DMS 273 treated with DMSO at 0.1 percent for 48 hours (cell line): ENCODE data around the gene LINGO1.
A peak's percentile ranks its signal among the peaks of the same experiment; 100 is the strongest.

Experiments used
- DNase-seq: peaks from one replicate; lab custom pipeline; 2025; lab: John Stamatoyannopoulos, UW

LINGO1 gene

DNA sequence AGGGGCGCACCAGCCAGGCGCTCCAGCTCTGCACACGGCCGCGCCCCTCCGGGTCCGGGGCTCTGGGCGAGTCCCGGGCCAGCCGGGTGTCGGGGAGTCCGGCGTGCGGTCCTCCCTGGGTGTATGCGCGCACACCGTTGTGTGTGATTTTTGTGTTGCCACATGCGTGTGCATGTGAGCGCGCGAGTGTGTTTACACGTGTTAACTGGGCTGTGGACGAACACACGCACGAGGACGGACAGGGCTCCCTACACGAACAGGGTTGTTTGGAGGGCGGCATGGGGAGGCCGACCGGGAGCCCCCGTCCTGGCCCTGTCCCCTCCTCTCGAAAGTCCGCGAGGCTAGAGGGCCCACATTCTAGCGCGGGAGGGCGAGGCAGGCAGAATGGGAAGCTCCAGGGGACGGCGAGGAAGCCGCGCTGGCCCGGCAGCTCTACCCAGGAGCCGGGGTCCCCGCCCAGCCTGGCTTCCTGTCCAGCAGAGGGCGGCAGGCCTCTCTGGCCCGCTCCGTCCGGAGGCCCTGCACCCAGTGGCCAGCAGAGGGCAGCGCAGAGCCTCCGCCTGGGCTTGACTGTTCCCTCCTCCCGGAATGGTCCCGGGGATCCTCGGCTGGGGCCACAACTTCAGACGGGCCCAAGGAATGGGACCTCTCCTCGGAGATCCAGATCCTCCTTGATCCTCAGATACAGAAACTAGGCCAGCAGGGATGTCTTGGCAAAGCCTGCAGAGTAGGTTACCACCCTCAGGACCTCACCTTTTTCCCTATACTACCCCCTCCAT, 611 bp upstream of the LINGO1 start:
- peak; percentile 23 for DNase-seq

DNA sequence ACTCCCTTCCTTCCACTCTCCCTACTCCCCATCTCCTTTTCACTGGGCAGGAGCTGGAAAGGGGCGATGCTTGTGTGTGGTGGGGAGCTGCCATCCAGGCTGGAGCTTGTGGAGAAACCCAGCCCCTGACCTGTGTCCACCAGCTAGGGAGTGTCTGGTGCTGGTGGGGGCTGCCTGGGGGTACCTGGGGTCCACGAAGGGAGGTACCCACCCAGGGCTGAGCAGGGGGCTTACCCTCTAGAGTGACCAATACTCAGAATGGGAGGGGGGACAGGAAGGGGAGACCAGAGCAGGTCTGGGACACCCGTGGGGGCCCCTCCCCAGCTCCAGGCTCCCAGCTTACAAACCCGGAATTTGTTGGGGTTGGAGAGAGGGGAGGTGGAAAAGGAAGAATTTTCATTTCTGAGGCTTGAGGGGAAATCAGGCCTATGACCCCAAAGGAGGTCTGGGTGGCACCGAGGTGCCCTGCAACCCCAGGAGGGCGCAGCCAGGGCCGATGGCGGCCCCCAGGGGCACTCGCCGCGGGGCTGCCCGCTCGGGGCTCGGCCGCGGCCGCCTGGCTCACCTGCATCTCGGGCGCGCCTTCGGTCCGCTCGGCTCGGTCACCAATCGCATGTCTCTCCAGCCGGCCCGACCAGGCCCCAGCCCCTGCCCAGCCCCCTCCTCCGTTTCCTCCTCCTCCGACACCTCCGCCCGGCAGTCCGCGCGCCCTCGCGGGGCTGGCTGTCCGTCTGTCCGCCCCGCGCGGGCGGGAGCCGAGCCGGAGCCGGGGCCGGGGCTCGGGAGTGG, 773 bp downstream of the LINGO1 start:
- no peak for DNase-seq

DNA sequence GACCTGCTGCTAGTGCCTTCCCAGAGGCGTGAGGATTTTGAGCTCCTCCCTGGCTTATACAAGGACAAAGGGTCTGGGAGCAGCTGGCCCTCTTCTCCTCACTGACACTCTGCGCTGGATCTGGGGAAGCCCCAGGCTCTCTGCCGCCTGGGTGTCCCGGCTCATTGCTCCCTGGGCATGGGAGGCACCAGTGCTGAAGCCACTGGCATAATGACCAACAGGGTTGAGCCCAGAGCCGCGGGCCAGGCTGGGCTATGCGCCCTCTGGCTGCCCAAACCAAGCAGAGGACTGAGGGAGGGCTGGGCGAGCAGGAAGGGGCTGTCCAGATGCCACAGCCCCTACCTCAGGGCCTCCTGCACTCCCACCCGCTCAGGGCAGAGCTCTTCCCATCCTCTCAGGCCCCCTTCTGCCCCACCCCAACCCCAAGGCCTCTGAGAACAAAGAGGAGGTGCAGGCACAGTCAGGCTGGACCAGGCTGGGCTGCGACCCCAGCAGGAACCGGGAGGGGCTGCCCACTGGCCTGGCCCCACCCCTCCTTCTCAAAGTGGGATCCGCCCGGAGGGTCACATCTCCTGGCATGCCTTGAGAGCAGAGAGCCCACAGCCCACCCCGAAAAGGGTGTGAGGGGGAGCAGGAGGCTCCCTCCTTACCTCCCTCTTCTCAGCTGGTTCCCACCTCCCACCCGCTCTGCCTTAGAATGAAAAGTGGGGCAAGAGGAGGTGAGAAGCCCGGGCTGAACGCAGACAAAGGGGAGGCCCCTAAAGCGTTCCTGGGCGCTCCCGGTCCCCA, 1.6 kb downstream of the LINGO1 start:
- DNase-seq, result no peak

DNA sequence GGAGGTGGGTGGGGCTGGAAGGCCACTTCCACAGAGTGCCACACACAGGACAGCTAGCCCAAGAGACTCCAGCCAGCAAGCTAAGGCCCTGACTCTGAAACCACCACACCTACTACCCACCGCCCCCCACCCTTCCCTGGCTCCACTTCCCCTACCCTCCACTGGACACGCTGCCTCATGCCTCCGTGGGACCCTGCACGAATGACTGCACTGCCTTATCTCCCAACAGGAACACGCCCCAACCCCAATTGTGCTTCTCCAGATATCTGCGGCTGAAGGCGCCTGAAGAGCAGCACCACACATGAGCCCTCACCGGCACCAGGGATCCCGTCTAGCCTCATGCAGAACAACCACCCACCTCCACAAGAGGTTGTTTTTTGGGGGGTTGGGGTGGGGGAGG, 2.7 kb downstream of the LINGO1 start:
- DNase-seq, result no peak

DNA sequence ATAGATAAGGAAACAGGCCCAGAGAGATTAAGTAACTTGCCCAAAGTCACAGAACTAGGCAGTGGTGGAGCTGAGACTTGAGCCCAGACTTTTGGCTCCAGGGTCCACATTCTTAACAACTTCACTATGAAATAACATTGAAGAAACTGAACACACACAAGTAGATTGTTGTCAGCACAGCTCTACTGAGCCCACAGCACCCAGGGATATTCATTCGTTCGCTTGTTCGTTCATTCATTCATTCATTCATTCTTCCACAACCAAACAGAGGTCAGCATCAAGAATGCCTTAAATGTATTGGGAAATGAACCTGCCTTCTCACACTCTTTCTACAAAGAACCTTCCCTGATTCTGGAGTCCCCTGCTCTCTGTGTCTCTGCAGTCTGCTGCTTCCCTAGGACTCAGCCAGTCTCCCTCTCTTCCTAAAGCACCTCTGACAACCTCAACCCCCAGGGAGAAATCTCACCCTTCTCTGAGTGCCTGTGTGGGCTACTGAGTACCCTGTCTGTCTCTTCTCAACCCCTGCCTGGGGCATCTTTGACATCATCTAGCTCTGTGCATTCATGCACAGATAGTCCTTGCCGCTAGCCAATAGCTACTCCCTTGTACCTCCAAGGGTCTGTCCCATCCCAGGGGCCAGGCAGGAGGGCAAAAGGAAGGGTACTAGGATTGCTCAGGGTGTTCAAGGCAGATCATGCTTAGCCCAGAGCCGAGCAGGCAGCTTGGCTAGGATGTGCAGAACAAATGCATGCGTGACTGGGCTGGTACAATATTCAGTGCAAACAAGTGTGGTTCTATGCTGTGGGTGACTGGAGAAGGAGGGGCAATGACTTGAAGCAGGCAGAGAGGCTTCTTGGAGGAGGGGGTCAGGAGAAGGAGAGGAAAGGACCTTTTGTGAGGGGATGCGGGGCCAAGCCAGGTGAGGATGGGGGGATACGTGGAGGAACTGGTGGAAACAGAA, 3.4 kb downstream of the LINGO1 start:
- DNase-seq, result no peak

DNA sequence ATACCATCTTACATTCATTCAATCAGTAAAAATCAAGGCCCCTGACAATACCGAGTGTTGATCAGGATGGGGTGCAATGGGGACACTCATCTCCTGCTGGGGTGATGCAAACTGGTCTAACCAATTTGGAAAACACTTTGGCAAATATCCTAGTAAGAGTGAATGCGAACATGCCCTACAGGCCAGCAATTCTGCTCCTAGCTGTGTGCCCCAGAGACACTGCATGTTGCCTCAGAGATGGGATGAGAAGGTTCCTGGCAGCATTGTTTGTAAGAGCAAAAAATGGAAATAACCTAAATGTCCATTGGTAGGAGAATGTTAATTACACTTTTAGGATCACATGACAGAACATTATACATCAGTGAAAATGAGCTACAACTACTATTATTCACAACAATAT, 4.7 kb downstream of the LINGO1 start:
- DNase-seq, result no peak

DNA sequence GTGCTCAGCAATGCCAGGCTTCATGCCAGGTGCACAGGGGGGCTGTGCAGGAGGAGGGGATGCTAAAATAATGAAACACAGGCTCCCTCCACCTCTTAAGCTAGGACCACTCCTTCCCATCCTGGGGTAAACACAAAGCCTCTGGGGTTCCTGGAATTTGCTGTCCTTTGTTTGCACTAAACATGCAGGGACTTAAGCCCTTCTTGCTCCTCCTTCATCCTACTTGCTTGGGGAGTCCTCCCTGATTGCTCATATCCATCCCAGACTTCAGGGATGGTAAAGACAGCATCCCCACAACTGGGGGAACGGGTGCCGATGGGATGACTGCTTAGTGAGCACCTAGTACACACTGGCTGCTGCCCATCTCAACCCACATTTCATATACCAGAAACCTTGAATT, 5.1 kb downstream of the LINGO1 start:
- DNase-seq, result no peak

DNA sequence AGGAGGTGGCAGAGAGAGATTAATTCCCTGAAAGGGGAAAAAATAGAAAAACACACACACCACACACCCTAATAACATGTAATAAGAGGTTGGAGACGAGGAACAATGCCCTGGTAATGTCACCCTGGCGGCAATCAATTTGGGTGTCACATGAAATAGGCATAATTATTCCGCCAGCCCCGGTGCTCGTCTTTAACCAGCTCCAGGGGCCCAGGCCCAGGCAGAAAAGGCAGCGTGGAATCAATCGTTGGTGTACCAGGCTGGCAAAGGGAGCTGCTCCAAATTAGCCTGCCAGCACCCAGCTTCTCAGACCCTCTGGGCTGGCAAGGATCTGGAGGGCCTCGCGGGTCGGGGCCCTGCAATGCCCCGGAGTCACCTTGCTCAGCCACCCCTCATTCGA, 5.6 kb downstream of the LINGO1 start:
- DNase-seq, result no peak

DNA sequence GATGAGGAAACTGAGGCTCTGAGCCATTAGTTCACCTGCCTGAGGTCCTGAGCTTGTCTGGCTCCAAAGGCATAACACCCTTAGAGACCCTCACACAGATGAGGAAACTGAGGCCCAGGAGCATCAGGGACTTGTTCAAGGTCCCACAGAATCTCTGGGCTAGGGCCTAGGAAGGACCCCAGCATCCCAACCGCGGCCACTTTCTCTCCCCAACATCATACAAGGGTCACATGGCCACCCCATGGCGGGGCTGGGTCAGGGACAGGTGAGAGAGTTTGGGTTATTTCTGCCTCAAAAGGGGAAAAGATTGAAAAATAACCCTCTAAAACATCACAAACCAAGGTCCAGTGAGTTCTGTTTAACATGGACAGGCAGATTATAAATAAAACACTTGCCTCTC, 6.7 kb downstream of the LINGO1 start:
- DNase-seq, result no peak

DNA sequence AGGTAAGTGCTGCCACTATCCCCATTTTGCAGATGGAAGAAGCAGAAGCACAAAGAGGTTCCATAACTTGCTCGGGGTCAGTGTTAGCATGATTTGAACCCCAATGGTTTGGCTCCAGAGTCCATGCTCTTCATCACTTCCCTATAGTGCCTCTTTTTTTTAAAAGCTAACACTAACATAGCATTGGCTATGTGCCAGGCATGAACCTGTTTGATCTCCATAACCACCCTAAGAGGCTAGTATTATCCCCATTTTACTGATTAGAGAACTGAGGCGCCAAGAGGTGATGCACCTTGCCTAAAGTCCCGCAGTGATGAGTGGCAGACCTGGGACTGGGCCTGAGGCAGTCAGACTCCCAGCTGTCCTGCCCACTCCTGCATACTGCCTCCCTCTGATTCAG, 7.3 kb downstream of the LINGO1 start:
- DNase-seq, result no peak

DNA sequence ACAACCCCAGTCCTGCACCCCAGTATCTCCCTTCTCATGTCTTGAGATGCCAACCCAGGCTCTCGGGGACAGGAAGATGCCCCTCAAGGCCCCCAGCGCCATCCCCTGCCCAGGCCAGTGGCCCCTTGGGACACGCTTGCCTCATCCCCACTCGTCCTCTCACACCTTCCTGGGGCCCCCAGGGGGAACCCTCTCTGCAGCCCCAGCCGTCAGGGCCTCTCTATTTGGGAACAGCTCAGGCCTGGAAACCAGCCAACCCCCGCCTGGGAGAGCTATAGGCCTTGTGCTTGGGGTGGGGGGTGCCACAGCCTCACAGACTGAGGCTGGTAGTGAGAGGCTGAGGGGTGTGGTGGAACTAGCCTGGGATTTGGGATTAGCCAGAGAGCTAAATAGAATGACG, 7.8 kb downstream of the LINGO1 start:
- DNase-seq, result no peak

DNA sequence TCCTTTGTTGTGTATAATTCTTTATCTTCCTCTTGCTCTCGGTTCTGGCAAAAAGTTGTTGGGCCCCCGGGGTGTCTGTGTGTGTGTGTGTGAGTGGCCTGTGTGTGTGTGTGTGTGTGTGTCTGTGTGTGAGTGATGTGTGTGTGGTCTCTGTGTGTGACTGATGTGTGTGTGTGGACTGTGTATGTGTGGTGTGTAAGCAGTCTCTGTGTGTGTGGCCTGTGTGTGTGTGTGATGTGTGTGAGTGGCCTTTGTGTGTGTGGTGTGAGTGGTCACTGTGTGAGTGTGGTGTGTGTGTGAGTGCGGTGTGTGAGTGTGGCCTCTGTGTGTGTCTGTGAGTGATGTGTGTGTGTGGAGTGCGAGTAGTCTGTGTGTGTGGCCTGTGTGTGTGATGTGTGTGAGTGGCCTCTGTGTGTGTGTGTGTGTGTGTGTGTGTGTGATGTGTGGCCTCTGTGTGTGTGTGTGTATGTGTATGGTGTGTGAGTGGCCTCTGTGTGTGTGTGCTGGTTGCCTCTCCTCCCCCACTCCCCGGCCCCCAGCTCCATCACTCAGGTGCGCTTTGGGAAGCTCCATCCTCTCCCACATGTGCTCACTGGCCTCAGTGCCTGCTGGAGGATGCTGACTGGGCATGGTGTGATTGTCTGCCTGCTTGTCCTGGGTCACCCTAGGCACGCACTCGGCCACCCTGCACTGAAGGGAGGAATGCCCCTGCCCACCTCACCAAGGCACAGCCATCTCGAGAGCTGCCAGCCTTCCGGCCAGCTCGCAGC, 8.8 kb downstream of the LINGO1 start:
- no peak for DNase-seq

DNA sequence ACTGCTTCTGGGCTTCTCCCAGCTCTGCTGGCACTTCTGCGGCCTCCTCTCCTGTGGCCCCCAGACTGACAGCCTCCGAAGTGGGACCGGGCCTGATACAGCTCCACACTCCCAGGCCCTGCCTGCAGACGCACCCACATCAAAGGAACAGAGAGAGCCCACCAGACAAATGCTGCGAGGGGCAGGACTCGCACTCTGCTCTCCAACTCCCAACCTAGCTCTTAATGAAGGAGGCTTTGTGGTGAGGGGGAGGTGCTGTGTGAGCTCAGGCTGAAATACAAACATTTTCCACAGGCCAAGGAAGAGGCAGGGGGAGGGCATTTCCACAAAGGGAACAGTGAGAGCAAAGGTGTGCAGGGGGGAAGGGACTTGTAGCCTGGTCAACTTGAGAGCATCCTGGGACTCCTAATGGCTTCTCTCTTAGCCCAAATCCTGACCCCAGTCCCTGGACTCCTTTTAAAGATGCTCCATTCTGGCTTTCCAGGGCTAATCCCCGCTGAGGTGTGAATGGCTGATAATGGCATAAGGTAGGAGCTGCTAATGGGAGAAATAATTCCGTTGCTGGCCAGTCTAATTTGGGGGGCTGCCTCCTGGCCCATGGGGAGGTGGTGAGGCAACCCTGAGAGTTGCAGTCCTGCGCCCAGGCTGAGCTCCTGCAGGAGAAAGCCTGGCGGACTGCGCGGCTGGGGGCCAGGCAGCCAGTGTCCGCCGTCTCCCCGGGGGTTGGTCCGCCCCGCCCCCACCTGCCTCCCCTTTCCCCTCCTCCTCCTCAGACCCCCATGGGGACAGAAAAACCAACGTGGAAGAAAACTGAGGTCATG, 9.6 kb downstream of the LINGO1 start:
- DNase-seq, result no peak

DNA sequence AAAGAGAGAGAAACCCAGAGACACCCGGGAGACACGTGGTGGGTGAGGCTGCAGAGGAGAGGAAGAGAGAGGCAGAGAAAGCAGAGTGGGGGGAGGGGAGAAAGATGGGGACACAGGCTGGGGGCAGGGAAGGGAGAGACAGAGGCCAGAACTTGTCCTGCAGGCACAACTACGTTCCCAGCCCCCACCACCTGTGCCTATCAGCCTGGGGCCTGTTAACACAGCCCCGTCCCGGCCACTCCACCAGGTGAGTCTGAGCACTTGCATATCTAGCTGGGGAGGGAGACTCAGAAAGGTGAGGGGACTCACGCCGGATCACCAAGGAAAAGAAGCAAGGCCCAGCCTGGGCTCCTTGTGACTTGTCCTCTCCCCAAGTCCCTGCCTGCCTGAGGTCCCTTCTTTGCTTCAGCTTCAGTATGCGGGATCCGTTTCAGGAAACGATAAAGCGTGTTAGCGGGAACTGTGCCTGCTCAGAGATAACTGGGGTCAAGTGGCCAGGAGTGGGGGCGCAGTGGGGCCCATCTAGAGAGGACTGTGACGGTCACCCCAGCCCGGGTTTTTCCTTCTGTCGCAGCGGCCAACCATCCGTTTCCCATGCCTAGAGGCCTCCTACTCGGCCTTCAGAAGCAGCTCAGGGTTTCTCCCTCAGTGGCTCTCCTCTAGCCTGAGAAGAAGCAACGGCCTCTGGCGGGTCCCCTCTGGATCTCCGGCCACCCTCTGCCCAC, 10.3 kb downstream of the LINGO1 start:
- no peak for DNase-seq

DNA sequence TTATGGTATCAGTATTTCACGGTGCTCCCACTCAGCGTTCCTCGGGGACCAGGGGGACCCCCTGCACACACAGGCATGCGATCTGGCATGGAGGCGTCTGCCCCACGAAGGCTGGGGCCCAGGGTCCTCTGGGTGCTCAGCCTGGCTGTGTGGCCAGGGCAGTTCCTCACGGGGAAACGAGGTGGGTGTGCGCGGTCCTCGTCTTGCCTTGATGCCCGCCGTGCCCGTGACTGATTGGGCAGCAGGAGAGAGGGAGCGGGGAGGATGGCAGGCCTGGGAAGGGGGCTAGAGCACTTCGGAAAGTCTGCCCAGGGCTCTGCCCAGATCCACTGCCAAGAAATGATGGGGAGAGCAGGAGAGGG, 10.9 kb downstream of the LINGO1 start:
- DNase-seq, result no peak

DNA sequence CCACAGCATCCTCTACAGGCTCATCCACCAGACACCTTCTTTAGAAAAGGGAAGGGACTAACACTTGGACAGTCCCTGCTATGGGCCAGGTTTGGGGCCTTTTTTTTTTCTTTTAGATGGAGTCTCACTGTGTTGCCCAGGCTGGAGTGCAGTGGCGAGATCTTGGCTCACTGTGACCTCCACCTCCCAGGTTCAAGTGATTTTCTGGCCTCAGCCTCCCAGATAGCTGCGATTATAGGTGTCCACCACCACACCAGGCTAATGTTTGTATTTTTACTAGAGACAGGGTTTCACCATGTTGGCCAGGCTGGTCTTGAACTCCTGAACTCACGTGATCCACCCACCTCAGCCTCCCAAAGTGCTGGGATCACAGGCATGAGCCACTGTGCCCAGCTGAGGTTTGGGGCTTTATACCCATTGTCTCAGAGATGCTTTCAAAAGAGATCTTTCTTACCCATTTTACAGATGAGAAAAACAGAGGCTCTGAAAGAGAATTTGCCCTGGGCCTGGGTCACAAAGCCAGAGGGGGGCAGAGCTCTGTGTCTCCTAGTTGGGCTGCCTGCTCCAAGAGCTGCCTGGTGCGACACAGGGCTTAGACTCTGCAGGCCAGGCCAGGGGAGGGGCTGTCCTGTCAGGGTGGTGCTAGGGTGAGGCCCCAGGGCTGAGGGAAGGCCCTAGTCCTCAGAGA, 11.6 kb downstream of the LINGO1 start:
- no peak for DNase-seq

DNA sequence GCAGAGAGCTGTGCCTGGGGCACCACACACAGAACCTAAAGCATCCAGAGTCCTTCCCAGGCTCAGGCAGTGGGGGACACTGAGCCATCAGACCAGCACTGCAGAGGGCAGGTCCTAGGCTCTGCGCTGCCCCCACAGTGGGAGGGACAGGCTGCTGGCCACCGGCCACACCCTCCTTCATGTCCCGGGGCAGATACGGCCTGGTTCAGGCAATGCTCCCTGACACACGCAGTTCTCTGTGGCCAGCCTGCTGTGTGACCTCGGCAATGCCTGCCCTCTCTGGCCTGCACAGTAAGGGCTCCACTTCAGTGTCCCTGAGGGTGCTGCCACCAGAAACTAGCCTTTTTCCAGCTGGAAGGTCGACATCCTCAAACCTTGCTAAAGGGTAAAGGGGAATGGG, 12.4 kb downstream of the LINGO1 start:
- no peak for DNase-seq

DNA sequence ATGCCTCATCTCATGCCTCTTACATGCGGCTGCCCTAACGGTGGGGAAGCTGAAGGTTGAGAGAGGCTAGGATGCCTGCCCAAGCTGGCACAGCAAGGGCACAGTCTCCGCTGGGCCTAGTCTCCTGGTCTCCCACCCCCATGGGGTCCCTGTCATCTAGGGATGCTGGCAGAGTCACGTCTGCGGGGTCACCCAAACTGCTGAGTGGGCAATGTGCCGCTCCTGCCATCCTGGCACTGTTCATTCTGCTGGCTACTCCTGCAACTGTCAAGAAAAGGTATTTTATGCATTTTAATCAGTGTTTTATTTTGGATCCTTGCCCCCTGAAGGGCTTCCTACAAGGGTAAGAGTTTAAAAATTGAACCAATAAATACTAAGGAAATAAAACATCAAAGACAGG, 12.8 kb downstream of the LINGO1 start:
- DNase-seq, result no peak
